HAP-1 (cell line): Measurements from ENCODE around the gene DTNB.
"Not testable (repeated sequence)": the region's sequence is repeated elsewhere in the genome, so short reads cannot be mapped to it uniquely, and the experiment has no call there.

Experiments
- DNase-seq, 2 experiments: peaks; one replicate each; pipeline ENCODE4 v3.0.0-alpha.2; 2016 to 2020; ENCODE audit warnings: low spot score in 2 of 2
- H3K27me3 ChIP-seq: fragments of 250-450 bp; sonication (Bioruptor Pico); 2 replicates; pipeline ENCODE4 v1.5.1; 2020; ENCODE audit warnings: low read depth, mild to moderate bottlenecking, moderate library complexity
- H3K36me3 ChIP-seq: fragments of 250-450 bp; sonication (Bioruptor Pico); replicated peaks from 2 replicates; pipeline ENCODE4 v1.5.1; 2020; ENCODE audit warnings: mild to moderate bottlenecking
- H3K4me1 ChIP-seq: fragments of 250-450 bp; sonication (Bioruptor Pico); 2 replicates; pipeline ENCODE4 v1.5.1; 2020; ENCODE audit warnings: mild to moderate bottlenecking
- H3K4me3 ChIP-seq: fragments of 250-450 bp; sonication (Bioruptor Pico); 2 replicates; pipeline ENCODE4 v1.5.1; 2020; ENCODE audit warnings: mild to moderate bottlenecking, moderate library complexity
- H3K9me3 ChIP-seq: fragments of 250-450 bp; sonication (Bioruptor Pico); 2 replicates; pipeline ENCODE4 v1.5.1; 2020; ENCODE audit warnings: mild to moderate bottlenecking, moderate library complexity
- in situ Hi-C: fragments of 300-500 bp; cut with MboI; formaldehyde crosslinking; loops from 3 replicates; pipeline ENCODE4 v1.14.3; 2020; ENCODE audit warnings: low sequenced_read_pairs, inconsistent platforms, mixed read lengths

Gene DTNB

DNA sequence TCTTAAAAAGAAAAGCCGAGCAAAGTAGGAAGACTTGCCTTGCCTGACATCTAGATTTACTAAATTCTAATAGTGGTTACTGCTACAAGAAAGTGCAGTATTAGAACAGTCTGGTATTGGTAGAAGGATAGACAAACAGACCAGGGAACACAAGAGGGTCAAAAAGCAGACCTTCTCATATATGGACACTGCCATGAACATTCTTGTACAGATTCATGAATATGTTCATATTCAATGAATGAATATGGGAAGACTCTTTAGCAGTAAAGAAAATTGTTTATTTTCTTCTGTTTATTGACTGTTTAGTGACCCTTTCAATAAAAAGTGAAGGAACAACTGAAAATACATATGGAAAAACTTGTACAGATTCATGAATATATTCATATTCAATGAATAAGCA, 37.6 kb downstream of the DTNB start:
- no peak for DNase-seq
- Histone ChIP-seq H3K36me3 (no peaks in the 10 kb centered on the region), H3K27me3 (no peaks in the 10 kb centered on the region), H3K4me3 (no peak overlapping the region), H3K4me1 (no peaks in the 10 kb centered on the region), H3K9me3 (no peaks in the 10 kb centered on the region)
- in situ Hi-C loops: no loop called here

DNA sequence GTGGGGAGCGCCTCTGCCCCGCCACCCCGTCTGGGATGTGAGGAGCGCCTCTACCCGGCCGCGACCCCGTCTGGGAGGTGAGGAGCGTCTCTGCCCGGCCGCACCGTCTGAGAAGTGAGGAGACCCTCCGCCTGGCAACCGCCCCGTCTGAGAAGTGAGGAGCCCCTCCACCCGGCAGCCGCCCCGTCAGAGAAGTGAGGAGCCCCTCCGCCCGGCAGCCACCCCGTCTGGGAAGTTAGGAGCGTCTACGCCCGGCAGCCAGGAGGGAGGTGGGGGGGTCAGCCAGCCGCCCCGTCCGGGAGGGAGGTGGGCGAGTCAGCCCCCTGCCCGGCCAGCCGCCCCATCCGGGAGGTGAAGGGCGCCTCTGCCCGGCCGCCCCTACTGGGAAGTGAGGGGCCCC, 39.6 kb downstream of the DTNB start:
- H3K27me3 ChIP-seq, H3K4me1 ChIP-seq, H3K9me3 ChIP-seq, H3K36me3 ChIP-seq, H3K4me3 ChIP-seq, in situ Hi-C loops, DNase-seq: not testable (repeated sequence)

GRCh38 chr2:25632396-25632795, 41.0 kb downstream of the DTNB start:
- no peaks in the 10 kb centered on the region; the same call in 1 of the 2 replicates for H3K36me3 ChIP-seq
- H3K27me3 ChIP-seq: no peaks in the 10 kb centered on the region
- no peaks in the 10 kb centered on the region for H3K9me3 ChIP-seq
- no peaks in the 10 kb centered on the region for H3K4me1 ChIP-seq
- in situ Hi-C loops: no loop called here
- H3K4me3 ChIP-seq: no peak overlapping the region
- DNase-seq: no peak

GRCh38 chr2:25624635-25625034, 48.7 kb downstream of the DTNB start:
- in situ Hi-C loops: no loop called here
- no peaks in the 10 kb centered on the region for H3K27me3 ChIP-seq
- DNase-seq: no peak
- peaks cover 3% of the 10 kb centered on the region for H3K36me3 ChIP-seq
- H3K9me3 ChIP-seq: no peaks in the 10 kb centered on the region
- no peak overlapping the region for H3K4me3 ChIP-seq
- H3K4me1 ChIP-seq: no peaks in the 10 kb centered on the region

DNA sequence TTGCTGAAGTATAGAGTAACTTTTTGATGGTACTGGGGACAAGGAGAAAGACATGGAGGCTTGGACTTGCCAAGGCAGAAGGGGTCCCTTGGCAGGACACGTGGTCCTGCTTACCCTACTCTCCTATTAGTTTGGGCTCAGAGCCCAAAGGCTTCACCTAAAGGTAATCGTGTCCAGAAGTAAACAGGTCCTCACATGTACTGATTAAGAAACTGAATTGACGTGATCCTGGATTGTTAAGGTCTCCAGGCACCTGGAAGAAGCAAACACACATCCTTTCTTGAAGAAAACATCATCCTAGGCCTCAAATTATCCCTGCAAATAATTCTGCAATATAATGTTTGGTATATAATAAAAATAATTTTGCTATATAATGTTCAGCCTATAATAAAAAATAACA, 50.0 kb downstream of the DTNB start:
- Histone ChIP-seq H3K27me3 (no peaks in the 10 kb centered on the region), H3K9me3 (no peaks in the 10 kb centered on the region), H3K36me3 (peaks cover 3% of the 10 kb centered on the region), H3K4me3 (no peak overlapping the region), H3K4me1 (peaks cover 3% of the 10 kb centered on the region)
- in situ Hi-C loops: no loop called here
- no peak for DNase-seq

GRCh38 chr2:25620711-25621110, 52.7 kb downstream of the DTNB start:
- no peaks in the 10 kb centered on the region for H3K9me3 ChIP-seq
- no peaks in the 10 kb centered on the region for H3K36me3 ChIP-seq
- no peak overlapping the region for H3K4me3 ChIP-seq
- peaks cover 10% of the 10 kb centered on the region for H3K4me1 ChIP-seq
- in situ Hi-C loops: no loop called here
- DNase-seq: no peak
- H3K27me3 ChIP-seq: no peaks in the 10 kb centered on the region

GRCh38 chr2:25620077-25620476, 53.3 kb downstream of the DTNB start:
- Histone ChIP-seq H3K4me3 (no peak overlapping the region), H3K27me3 (no peaks in the 10 kb centered on the region), H3K9me3 (no peaks in the 10 kb centered on the region), H3K4me1 (peaks cover 17% of the 10 kb centered on the region), H3K36me3 (no peaks in the 10 kb centered on the region)
- DNase-seq: no peak
- in situ Hi-C loops: no loop called here

DNA sequence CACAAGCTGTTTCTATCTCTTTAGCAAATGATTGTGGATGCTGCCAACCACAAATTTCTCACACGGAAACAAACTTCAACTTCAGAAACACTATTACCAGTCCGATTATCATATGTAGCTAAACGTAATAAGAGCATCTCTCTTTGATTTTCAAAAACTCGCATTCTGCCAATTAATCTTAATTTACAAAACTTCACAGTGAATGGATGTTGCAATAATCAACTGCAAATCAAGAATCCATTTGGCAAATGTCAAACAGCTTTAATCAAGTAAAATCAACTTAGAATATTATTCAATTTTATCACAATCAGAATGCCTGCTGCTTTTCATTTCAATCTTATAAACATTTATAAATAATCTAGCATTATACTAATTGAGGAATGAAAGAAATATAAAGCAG, 54.2 kb downstream of the DTNB start:
- no peak overlapping the region for H3K4me3 ChIP-seq
- in situ Hi-C loops: no loop called here
- H3K4me1 ChIP-seq: peaks cover 20% of the 10 kb centered on the region
- H3K9me3 ChIP-seq: no peaks in the 10 kb centered on the region
- no peaks in the 10 kb centered on the region for H3K36me3 ChIP-seq
- no peak for DNase-seq
- H3K27me3 ChIP-seq: no peaks in the 10 kb centered on the region

DNA sequence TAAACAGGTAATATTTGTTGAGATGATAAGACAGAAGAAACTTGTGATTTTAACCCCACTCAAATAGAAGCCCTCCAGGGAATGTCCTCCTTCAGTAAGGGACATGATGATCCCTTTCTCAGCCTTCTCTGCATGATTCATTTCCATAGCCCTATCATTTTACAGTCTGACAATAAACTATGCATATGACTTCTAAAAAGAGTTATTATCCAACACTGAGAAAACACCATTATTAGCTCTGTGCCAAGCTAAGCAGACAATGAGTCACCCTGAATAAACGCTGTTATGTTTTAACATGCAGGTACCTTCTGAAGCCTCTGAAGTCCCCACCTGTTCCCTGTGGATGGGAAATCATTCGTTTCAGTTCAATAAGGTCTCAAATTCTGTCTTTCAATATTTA, 54.7 kb downstream of the DTNB start:
- peak in 1 of 2 experiments; percentile 25 for DNase-seq
- Histone ChIP-seq H3K4me3 (no peak overlapping the region), H3K9me3 (no peaks in the 10 kb centered on the region), H3K27me3 (no peaks in the 10 kb centered on the region), H3K36me3 (no peaks in the 10 kb centered on the region), H3K4me1 (peaks cover 20% of the 10 kb centered on the region)
- in situ Hi-C loops: no loop called here

GRCh38 chr2:25617948-25618646, 55.3 kb downstream of the DTNB start:
- Histone ChIP-seq H3K27me3 (no peaks in the 10 kb centered on the region), H3K36me3 (no peaks in the 10 kb centered on the region), H3K4me3 (no peak overlapping the region), H3K4me1 (peaks cover 20% of the 10 kb centered on the region), H3K9me3 (no peaks in the 10 kb centered on the region)
- no peak for DNase-seq
- in situ Hi-C loops: no loop called here

- Histone ChIP-seq H3K4me1 (peaks cover 20% of the 10 kb centered on the region), H3K36me3 (no peaks in the 10 kb centered on the region), H3K4me3 (no peak overlapping the region), H3K27me3 (no peaks in the 10 kb centered on the region), H3K9me3 (no peaks in the 10 kb centered on the region)
- in situ Hi-C loops: no loop called here
- DNase-seq: no peak
Measured at GRCh38 chr2:25615920-25616319, 57.5 kb downstream of the DTNB start.

DNA sequence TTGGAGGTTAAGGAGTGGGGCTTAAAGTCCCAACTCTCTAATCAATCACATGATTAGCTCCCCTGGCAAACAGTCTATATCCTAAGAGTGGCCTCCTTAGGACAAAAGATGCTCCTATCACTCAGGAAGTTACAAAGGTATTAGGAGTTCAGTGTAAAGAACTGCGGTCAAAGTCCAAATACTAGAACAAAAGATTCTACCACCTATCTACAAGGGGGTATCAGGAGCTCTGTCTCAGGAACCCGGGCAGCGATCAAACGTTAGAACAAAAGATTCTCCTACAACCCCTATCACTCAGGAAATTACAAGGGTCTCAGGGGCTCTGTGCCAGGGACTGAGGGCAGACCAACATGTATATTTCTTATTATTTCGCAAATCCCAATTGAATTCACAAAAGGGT, 58.0 kb downstream of the DTNB start:
- no peak overlapping the region for H3K4me3 ChIP-seq
- DNase-seq: peak; percentile 55 to 58
- H3K27me3 ChIP-seq: no peaks in the 10 kb centered on the region
- peaks cover 20% of the 10 kb centered on the region for H3K4me1 ChIP-seq
- in situ Hi-C loops: no loop called here
- no peaks in the 10 kb centered on the region for H3K9me3 ChIP-seq
- no peaks in the 10 kb centered on the region for H3K36me3 ChIP-seq

GRCh38 chr2:25614711-25615110, 58.7 kb downstream of the DTNB start:
- no peaks in the 10 kb centered on the region for H3K36me3 ChIP-seq
- DNase-seq: no peak
- H3K4me3 ChIP-seq: no peak overlapping the region
- no peaks in the 10 kb centered on the region for H3K27me3 ChIP-seq
- peaks cover 20% of the 10 kb centered on the region for H3K4me1 ChIP-seq
- in situ Hi-C loops: no loop called here
- no peaks in the 10 kb centered on the region for H3K9me3 ChIP-seq

GRCh38 chr2:25608718-25609117, 64.7 kb downstream of the DTNB start:
- no peaks in the 10 kb centered on the region for H3K27me3 ChIP-seq
- in situ Hi-C loops: no loop called here
- H3K4me3 ChIP-seq: no peak overlapping the region
- DNase-seq: no peak
- no peaks in the 10 kb centered on the region for H3K4me1 ChIP-seq
- no peaks in the 10 kb centered on the region for H3K36me3 ChIP-seq
- no peaks in the 10 kb centered on the region for H3K9me3 ChIP-seq

- Histone ChIP-seq H3K4me1 (no peaks in the 10 kb centered on the region), H3K27me3 (no peaks in the 10 kb centered on the region), H3K4me3 (no peak overlapping the region), H3K9me3 (no peaks in the 10 kb centered on the region), H3K36me3 (no peaks in the 10 kb centered on the region)
- in situ Hi-C loops: no loop called here
- peak in 1 of 2 experiments; percentile 54 for DNase-seq
Measured at GRCh38 chr2:25606892-25607291, 66.5 kb downstream of the DTNB start.
